T-helper 9 cell (primary cell): ENCODE data around the gene POLN.

Source experiments
- DNase-seq: peaks from one replicate; pipeline ENCODE4 v3.0.0-alpha.2; 2020

The POLN gene

DNA sequence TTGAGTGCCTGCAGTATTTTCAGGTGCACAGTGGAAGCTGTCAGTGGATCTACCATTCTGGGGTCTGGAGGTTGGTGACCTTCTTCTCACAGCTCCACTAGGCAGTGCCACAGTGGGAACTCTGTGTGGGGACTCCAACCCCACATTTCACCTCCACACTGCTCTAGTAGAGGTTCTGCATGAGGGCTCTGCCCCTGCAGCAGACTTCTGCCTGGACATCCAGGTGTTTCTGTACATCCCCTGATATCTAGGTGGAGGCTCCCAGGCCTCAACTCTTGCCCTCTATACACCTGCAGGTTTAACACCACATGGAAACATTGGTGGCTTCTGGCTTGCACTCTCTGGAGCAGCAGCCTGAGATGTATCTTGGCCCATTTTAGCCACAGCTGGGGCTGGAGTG is 216.1 kb downstream of the POLN start:
- no peak for DNase-seq

- DNase-seq: no peak
These were observed 217.2 kb downstream of the POLN start for GRCh38 chr4:2024683-2025082.
